ENCODE data around the gene IL1RAPL1.

- TF ChIP-seq ARNTL (CRISPR knock-in tag; IDR thresholded peaks at IDR 0.05; ENCODE audit: borderline replicate concordance, low read depth) (no peak), ISL1 (CRISPR knock-in tag; IDR thresholded peaks at IDR 0.05) (no peak), ZFP3 (CRISPR knock-in tag; IDR thresholded peaks at IDR 0.05) (no peak), ZNF8 (CRISPR knock-in tag; IDR thresholded peaks at IDR 0.05) (no peak), ESRRG (CRISPR knock-in tag; IDR thresholded peaks at IDR 0.05) (no peak), PATZ1 (CRISPR knock-in tag; IDR thresholded peaks at IDR 0.05; ENCODE audit: borderline replicate concordance) (no peak), ZFP30 (CRISPR knock-in tag; IDR thresholded peaks at IDR 0.05) (no peak), RARB (CRISPR knock-in tag; IDR thresholded peaks at IDR 0.05) (no peak), GLIS3 (CRISPR knock-in tag; IDR thresholded peaks at IDR 0.05) (no peak)
These were observed 694.0 kb downstream of the IL1RAPL1 start for GRCh38 chrX:29281078-29281742.

Data from SK-N-SH treated with all-trans-retinoic acid at 6 μM for 48 hours (cell line).